H9 (cell line): ENCODE measurements around the gene ADARB2. TPM values are rescaled to one million over a fixed set of nuclear protein-coding genes. Genes with fewer than 3 reads are reported as not detected.

Experiments
- DNase-seq: peaks from one replicate; pipeline ENCODE4 v3.0.0-alpha.2; 2017
- H2AFZ ChIP-seq: one replicate; pipeline ENCODE4 v1.6.1; 2013; ENCODE audit warnings: mild to moderate bottlenecking, low read length, control low read depth, moderate library complexity
- H2AK5ac ChIP-seq: 2 replicates; pipeline ENCODE4 v1.6.1; 2013; ENCODE audit warnings: low read length, control low read depth, mixed read lengths; ENCODE audit not compliant: insufficient read length
- H2BK120ac ChIP-seq: one replicate; pipeline ENCODE4 v1.6.1; 2013; ENCODE audit warnings: low read depth, mild to moderate bottlenecking, low read length, control low read depth, inconsistent platforms; ENCODE audit not compliant: poor library complexity, severe bottlenecking
- H2BK12ac ChIP-seq: 2 replicates; pipeline ENCODE4 v1.6.1; 2013; ENCODE audit warnings: low read length, control low read depth, mixed read lengths, low read depth; ENCODE audit not compliant: insufficient read length
- H2BK15ac ChIP-seq: 2 replicates; pipeline ENCODE4 v1.6.1; 2013; ENCODE audit warnings: low read depth, low read length, control low read depth
- H2BK20ac ChIP-seq: one replicate; pipeline ENCODE4 v1.6.1; 2013; ENCODE audit warnings: low read depth, mild to moderate bottlenecking, low read length, control low read depth, inconsistent platforms; ENCODE audit not compliant: poor library complexity, severe bottlenecking
- H2BK5ac ChIP-seq: 2 replicates; pipeline ENCODE4 v1.6.1; 2013; ENCODE audit warnings: low read length, control low read depth, mixed read lengths; ENCODE audit not compliant: insufficient read length
- H3K14ac ChIP-seq: 2 replicates; pipeline ENCODE4 v1.6.1; 2013; ENCODE audit warnings: low read length, control low read depth; ENCODE audit not compliant: insufficient read depth
- H3K18ac ChIP-seq: 2 replicates; pipeline ENCODE4 v1.6.1; 2013; ENCODE audit warnings: low read depth, mild to moderate bottlenecking, mixed read lengths, low read length, control low read depth; ENCODE audit not compliant: insufficient read length
- H3K23ac ChIP-seq: 2 replicates; pipeline ENCODE4 v1.6.1; 2013; ENCODE audit warnings: low read length, control low read depth, mixed read lengths, low read depth; ENCODE audit not compliant: insufficient read length
- H3K23me2 ChIP-seq: 2 replicates; pipeline ENCODE4 v1.6.1; 2013; ENCODE audit warnings: low read depth, mild to moderate bottlenecking, mixed read lengths, low read length, control low read depth; ENCODE audit not compliant: insufficient read length, poor library complexity, severe bottlenecking
- H3K27ac ChIP-seq: 2 replicates; pipeline ENCODE4 v1.5.1; 2013; ENCODE audit warnings: low read length, control low read depth, mixed read lengths, low read depth; ENCODE audit not compliant: insufficient read length
- H3K27me3 ChIP-seq: 2 replicates; pipeline ENCODE4 v1.6.1; 2013; ENCODE audit warnings: low read length, control low read depth, inconsistent platforms; ENCODE audit not compliant: insufficient read depth
- H3K4ac ChIP-seq: 2 replicates; pipeline ENCODE4 v1.6.1; 2013; ENCODE audit warnings: low read depth, mild to moderate bottlenecking, control low read depth, inconsistent platforms, low read length, moderate library complexity
- H3K4me1 ChIP-seq: 2 replicates; pipeline ENCODE4 v1.6.1; 2013; ENCODE audit warnings: low read length, control low read depth, inconsistent platforms; ENCODE audit not compliant: insufficient read depth
- H3K4me2 ChIP-seq: 2 replicates; pipeline ENCODE4 v1.6.1; 2013; ENCODE audit warnings: low read length, control low read depth, mixed read lengths; ENCODE audit not compliant: insufficient read length, insufficient read depth
- H3K56ac ChIP-seq: 2 replicates; pipeline ENCODE4 v1.6.1; 2013; ENCODE audit warnings: low read depth, mild to moderate bottlenecking, mixed read lengths, low read length, control low read depth; ENCODE audit not compliant: insufficient read length
- H3K79me1 ChIP-seq: 2 replicates; pipeline ENCODE4 v1.6.1; 2013; ENCODE audit warnings: low read depth, mild to moderate bottlenecking, moderate library complexity, low read length, control low read depth, inconsistent platforms; ENCODE audit not compliant: insufficient read depth, poor library complexity, severe bottlenecking
- H3K79me2 ChIP-seq: 2 replicates; pipeline ENCODE4 v1.6.1; 2013; ENCODE audit warnings: low read length, control low read depth, inconsistent platforms; ENCODE audit not compliant: insufficient read depth
- H3K9ac ChIP-seq: 2 replicates; pipeline ENCODE4 v1.6.1; 2013; ENCODE audit warnings: low read length, control low read depth, mixed read lengths; ENCODE audit not compliant: insufficient read length; ENCODE audit errors: extremely low read depth
- H3K9me3 ChIP-seq: one replicate; pipeline ENCODE4 v1.6.1; 2013; ENCODE audit warnings: low read depth, low read length, inconsistent platforms; ENCODE audit not compliant: control insufficient read depth
- H3T11ph ChIP-seq: one replicate; pipeline ENCODE4 v1.6.1; 2013; ENCODE audit warnings: mild to moderate bottlenecking, low read length, control low read depth, inconsistent platforms
- H4K20me1 ChIP-seq: one replicate; pipeline ENCODE4 v1.6.1; 2013; ENCODE audit not compliant: control insufficient read depth, insufficient read length, insufficient read depth
- H4K5ac ChIP-seq: 2 replicates; pipeline ENCODE4 v1.6.1; 2013; ENCODE audit warnings: low read depth, mild to moderate bottlenecking, mixed read lengths, low read length, control low read depth; ENCODE audit not compliant: insufficient read length
- H4K8ac ChIP-seq: replicated peaks from 2 replicates; pipeline ENCODE4 v1.6.1; 2013; ENCODE audit warnings: low read length, control low read depth, mixed read lengths, low read depth; ENCODE audit not compliant: insufficient read length
- H4K91ac ChIP-seq: 2 replicates; pipeline ENCODE4 v1.6.1; 2013; ENCODE audit warnings: low read depth, mild to moderate bottlenecking, moderate library complexity, mixed read lengths, low read length, control low read depth; ENCODE audit not compliant: insufficient read length
- H3K27ac Mint-ChIP-seq, 3 experiments: 2 replicates in 2 of 3; 3 replicates in 1 of 3; pipeline ENCODE4 v1.8.0; 2020 to 2021; ENCODE audit warnings: mixed read lengths in 3 of 3, mild to moderate bottlenecking in 1 of 3, moderate library complexity in 1 of 3
- H3K27me3 Mint-ChIP-seq: 2 replicates; pipeline ENCODE4 v1.8.0; 2021; ENCODE audit warnings: low read depth, mild to moderate bottlenecking, moderate library complexity, mixed read lengths
- H3K36me3 Mint-ChIP-seq, 3 experiments: 2 replicates in 2 of 3; 3 replicates in 1 of 3; pipeline ENCODE4 v1.8.0; 2020 to 2021; ENCODE audit warnings: low read depth in 3 of 3, mixed read lengths in 3 of 3; ENCODE audit not compliant: insufficient read depth in 1 of 3
- H3K4me1 Mint-ChIP-seq, 2 experiments: 2 replicates each; pipeline ENCODE4 v1.8.0; 2020; ENCODE audit warnings: mixed read lengths in 2 of 2
- H3K4me3 Mint-ChIP-seq, 2 experiments: 2 replicates in 1 of 2; 3 replicates in 1 of 2; pipeline ENCODE4 v1.8.0; 2020 to 2021; ENCODE audit warnings: mild to moderate bottlenecking in 2 of 2, mixed read lengths in 2 of 2, moderate library complexity in 1 of 2
- H3K9me3 Mint-ChIP-seq, 2 experiments: 2 replicates in 1 of 2; 3 replicates in 1 of 2; pipeline ENCODE4 v1.8.0; 2020; ENCODE audit warnings: mild to moderate bottlenecking in 2 of 2, mixed read lengths in 2 of 2, moderate library complexity in 1 of 2
- WGBS: extraction: QIAGEN DNeasy Blood & Tissue Kit; methylation state at CpG from one replicate; pipeline ENCODE4 v1.1.7; 2013; ENCODE audit warnings: missing lambda C conversion rate, low lambda C conversion rate, mixed read lengths; ENCODE audit not compliant: insufficient read length; ENCODE audit errors: extremely low coverage; 5-methylcytosine and 5-hydroxymethylcytosine counted together
- total RNA-seq: library from RNA; stranded (reverse); gene quantifications from 2 replicates; pipeline ENCODE4 v1.2.1, GENCODE V29; 2021
- TF ChIP-seq, protein P1 (sequence below): fragments of 200-600 bp; sonication (generic); conservative IDR thresholded peaks from 3 replicates; pipeline ENCODE4 v1.8.0; 2021; ENCODE audit warnings: antibody characterized with exemption, mild to moderate bottlenecking

The ADARB2 gene
- total RNA-seq, 1 experiment from 2014 or later = 0.87 TPM

DNA sequence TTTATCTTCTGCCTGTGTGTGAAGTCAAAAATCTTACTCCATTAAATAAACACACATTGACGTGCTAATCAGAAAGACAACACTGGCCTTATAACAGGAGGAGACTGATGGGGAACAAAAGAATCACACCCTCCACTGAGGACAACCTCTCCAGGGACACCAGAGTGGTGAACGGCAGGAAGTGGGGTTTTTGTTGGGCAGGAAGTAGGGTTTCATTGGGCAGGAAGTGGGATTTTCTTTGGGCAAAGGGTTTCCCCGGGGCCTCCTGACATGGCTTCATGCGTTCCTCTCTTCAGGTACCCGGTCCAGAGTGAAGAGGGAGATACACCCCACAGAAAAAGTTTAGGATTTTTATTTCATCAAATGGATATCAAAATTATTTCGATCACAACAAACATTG is 30.6 kb downstream of the ADARB2 start:
- Histone ChIP-seq H3K9ac (no peak overlapping the region), H2BK5ac (no peak overlapping the region), H3K14ac (no peak overlapping the region), H3K27ac (no peak overlapping the region), H2AFZ (no peak overlapping the region), H3K23ac (no peak overlapping the region), H3K4ac (no peak overlapping the region), H3K27me3 (no peaks in the 10 kb centered on the region), H3K9me3 (peaks cover 4% of the 10 kb centered on the region), H3T11ph (no peak overlapping the region), H4K8ac (no peak overlapping the region), H4K91ac (no peak overlapping the region), H4K20me1 (no peaks in the 10 kb centered on the region), H3K23me2 (no peaks in the 10 kb centered on the region), H2BK15ac (no peak overlapping the region), H3K79me2 (no peaks in the 10 kb centered on the region), H3K18ac (no peak overlapping the region), H4K5ac (no peak overlapping the region), H3K4me1 (no peaks in the 10 kb centered on the region), H3K56ac (no peak overlapping the region), H3K4me2 (no peak overlapping the region), H2BK120ac (no peak overlapping the region), H2BK12ac (no peak overlapping the region), H2BK20ac (no peak overlapping the region), H3K79me1 (no peaks in the 10 kb centered on the region), H2AK5ac (no peak overlapping the region)
- TF ChIP-seq, protein P1, sequence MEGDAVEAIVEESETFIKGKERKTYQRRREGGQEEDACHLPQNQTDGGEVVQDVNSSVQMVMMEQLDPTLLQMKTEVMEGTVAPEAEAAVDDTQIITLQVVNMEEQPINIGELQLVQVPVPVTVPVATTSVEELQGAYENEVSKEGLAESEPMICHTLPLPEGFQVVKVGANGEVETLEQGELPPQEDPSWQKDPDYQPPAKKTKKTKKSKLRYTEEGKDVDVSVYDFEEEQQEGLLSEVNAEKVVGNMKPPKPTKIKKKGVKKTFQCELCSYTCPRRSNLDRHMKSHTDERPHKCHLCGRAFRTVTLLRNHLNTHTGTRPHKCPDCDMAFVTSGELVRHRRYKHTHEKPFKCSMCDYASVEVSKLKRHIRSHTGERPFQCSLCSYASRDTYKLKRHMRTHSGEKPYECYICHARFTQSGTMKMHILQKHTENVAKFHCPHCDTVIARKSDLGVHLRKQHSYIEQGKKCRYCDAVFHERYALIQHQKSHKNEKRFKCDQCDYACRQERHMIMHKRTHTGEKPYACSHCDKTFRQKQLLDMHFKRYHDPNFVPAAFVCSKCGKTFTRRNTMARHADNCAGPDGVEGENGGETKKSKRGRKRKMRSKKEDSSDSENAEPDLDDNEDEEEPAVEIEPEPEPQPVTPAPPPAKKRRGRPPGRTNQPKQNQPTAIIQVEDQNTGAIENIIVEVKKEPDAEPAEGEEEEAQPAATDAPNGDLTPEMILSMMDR = no peak
- Mint-ChIP-seq H3K4me1 (peaks cover 2 to 3% of the 10 kb centered on the region in 2 experiments; a peak in 1 of 4 replicates), H3K27ac (peak overlapping the region in 1 of 3 experiments; percentile 44; a peak in 2 of 7 replicates), H3K4me3 (no peak overlapping the region), H3K9me3 (peaks cover 37 to 49% of the 10 kb centered on the region in 2 experiments), H3K36me3 (peaks cover 21 to 40% (median 35%) of the 10 kb centered on the region in 3 experiments), H3K27me3 (peaks cover 2% of the 10 kb centered on the region)
- WGBS = no CpG with 5 or more reads among the region's 6 CpGs
- DNase-seq = no peak
